Spleen (tissue), 11 donors: ENCODE results near the gene ZBTB7B. TPM values are rescaled to one million over a fixed set of nuclear protein-coding genes. Genes with fewer than 3 reads are reported as not detected.
A peak's percentile ranks its signal among the peaks of the same experiment; 100 is the strongest.

ENCODE experiments used
- DNase-seq: peaks from one replicate; pipeline ENCODE4 v3.0.0-alpha.2; 2020
- H3K27ac ChIP-seq, 8 donors: fragments of 200-600 bp; sonication (generic) in 7 of 8; 1 replicate in 4 of 8; 2 replicates in 4 of 8; pipeline versions ENCODE4 v1.5.0 to v1.8.0; 2016 to 2021; ENCODE audit warnings: inconsistent platforms in 4 of 8, mild to moderate bottlenecking in 4 of 8, moderate library complexity in 1 of 8
- H3K27me3 ChIP-seq, 7 donors: fragments of 200-600 bp; sonication (generic) in 6 of 7; replicated peaks in 1 of 7; 1 replicate in 4 of 7; 2 replicates in 3 of 7; pipeline versions ENCODE4 v1.5.0 to v1.8.0; 2016 to 2021; ENCODE audit warnings: inconsistent platforms in 3 of 7, mild to moderate bottlenecking in 1 of 7
- H3K36me3 ChIP-seq, 6 donors: fragments of 200-600 bp; sonication (generic) in 5 of 6; 1 replicate in 4 of 6; 2 replicates in 2 of 6; pipeline versions ENCODE4 v1.5.0 to v1.8.0; 2016 to 2021; ENCODE audit warnings: inconsistent platforms in 2 of 6
- H3K4me1 ChIP-seq, 6 donors: fragments of 200-600 bp; sonication (generic) in 5 of 6; 1 replicate in 3 of 6; 2 replicates in 3 of 6; pipeline versions ENCODE4 v1.5.0 to v1.8.0; 2016 to 2021; ENCODE audit warnings: inconsistent platforms in 3 of 6
- H3K4me3 ChIP-seq, 8 donors: fragments of 200-600 bp; sonication (generic) in 7 of 8; 1 replicate in 4 of 8; 2 replicates in 4 of 8; pipeline versions ENCODE4 v1.5.0 to v1.8.0; 2016 to 2021; ENCODE audit warnings: inconsistent platforms in 4 of 8, mild to moderate bottlenecking in 4 of 8, moderate library complexity in 2 of 8
- H3K9me3 ChIP-seq, 8 donors: fragments of 200-600 bp; sonication (generic) in 7 of 8; 1 replicate in 4 of 8; 2 replicates in 4 of 8; pipeline versions ENCODE4 v1.5.0 to v1.8.0; 2016 to 2021; ENCODE audit warnings: inconsistent platforms in 4 of 8
- POLR2A ChIP-seq, 3 donors: fragments of 450-650 bp; IDR thresholded peaks; one replicate each; pipeline ENCODE4 v1.5.1; 2017; ENCODE audit warnings: antibody characterized with exemption in 3 of 3, mild to moderate bottlenecking in 1 of 3
- POLR2AphosphoS5 ChIP-seq, 3 donors: sonication (generic); formaldehyde crosslinking; IDR thresholded peaks; one replicate each; pipeline ENCODE4 v1.5.1; 2017; ENCODE audit warnings: antibody characterized with exemption in 3 of 3
- WGBS, 5 donors: extraction: QIAGEN DNeasy Blood & Tissue Kit in 3 of 5; methylation state at CpG; one replicate each; pipeline versions ENCODE4 v1.1.5 to v1.1.7; 2013 to 2018; 5-methylcytosine and 5-hydroxymethylcytosine counted together
- intact Hi-C: fragments of 100-400 bp; cut with DNase I; formaldehyde crosslinking; loops from one replicate; pipeline ENCODE4 v1.15.0; 2023; ENCODE audit warnings: low total_unique reads
- polyA plus RNA-seq, 3 donors: library from polyadenylated mRNA; stranded (reverse); fragments of 200-250 nt; gene quantifications; one replicate each; pipeline ENCODE4 v1.2.1, GENCODE V29; 2013
- total RNA-seq, 7 donors: library from RNA; depleted of rRNA in 3 of 7; stranded (reverse); fragments of >200 nt in 3 of 7; fragmentation: NEBNext Ultra II Directional in 4 of 7; extraction: Animal tissue kit (Norgen Biotek cat#: 25700) in 4 of 7; gene quantifications; one replicate each; pipeline versions ENCODE4 v1.1.0 to v1.2.1, GENCODE V29; 2016 to 2021
- TF ChIP-seq, protein P1 (sequence below), 11 experiments: fragments of 200-600 bp in 7 of 11; fragments of 450-650 bp in 4 of 11; sonication (generic) in 4 of 11; IDR thresholded peaks in 8 of 11; conservative IDR thresholded peaks in 3 of 11; 1 replicate in 7 of 11; 2 replicates in 4 of 11; pipeline versions ENCODE4 v1.4.0 to v1.8.0; 2016 to 2021; ENCODE audit warnings: antibody characterized with exemption in 11 of 11, inconsistent platforms in 4 of 11, mild to moderate bottlenecking in 1 of 11
- donor health status: healthy with polysubstance abuse.
- donor health status: DM: no; HTN: no; CAD: no; lungs with moderate emphysema.
- donor health status: DM: no; HTN: no; CAD: no.
- donor health status: Bipolar disorder and iron deficiency.
- donor health status: healthy.
- donor health status: DM: no; HTN: no; CAD: no.
- donor health status: DM: yes; HTN: yes; CAD: no.

The ZBTB7B gene
- total and polyA plus RNA-seq, 10 donors = 11.1 to 88.9 (median 57.5) TPM

- H3K4me1 ChIP-seq = peaks cover 39 to 77% (median 73%) of the 10 kb centered on the region in 6 donors
- H3K4me3 ChIP-seq = peak overlapping the region; percentile 24 to 72 (median 38)
- peak overlapping the region; percentile 78 to 99 (median 87) for H3K27ac ChIP-seq
- intact Hi-C loops = no loop called here
- no peak for TF ChIP-seq POLR2A (IDR thresholded peaks at IDR 0.05)
- peak; percentile 89 to 95 (median 90) for TF ChIP-seq POLR2AphosphoS5 (IDR thresholded peaks at IDR 0.05)
- TF ChIP-seq, protein P1, sequence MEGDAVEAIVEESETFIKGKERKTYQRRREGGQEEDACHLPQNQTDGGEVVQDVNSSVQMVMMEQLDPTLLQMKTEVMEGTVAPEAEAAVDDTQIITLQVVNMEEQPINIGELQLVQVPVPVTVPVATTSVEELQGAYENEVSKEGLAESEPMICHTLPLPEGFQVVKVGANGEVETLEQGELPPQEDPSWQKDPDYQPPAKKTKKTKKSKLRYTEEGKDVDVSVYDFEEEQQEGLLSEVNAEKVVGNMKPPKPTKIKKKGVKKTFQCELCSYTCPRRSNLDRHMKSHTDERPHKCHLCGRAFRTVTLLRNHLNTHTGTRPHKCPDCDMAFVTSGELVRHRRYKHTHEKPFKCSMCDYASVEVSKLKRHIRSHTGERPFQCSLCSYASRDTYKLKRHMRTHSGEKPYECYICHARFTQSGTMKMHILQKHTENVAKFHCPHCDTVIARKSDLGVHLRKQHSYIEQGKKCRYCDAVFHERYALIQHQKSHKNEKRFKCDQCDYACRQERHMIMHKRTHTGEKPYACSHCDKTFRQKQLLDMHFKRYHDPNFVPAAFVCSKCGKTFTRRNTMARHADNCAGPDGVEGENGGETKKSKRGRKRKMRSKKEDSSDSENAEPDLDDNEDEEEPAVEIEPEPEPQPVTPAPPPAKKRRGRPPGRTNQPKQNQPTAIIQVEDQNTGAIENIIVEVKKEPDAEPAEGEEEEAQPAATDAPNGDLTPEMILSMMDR (IDR thresholded peaks at IDR 0.05 in 8 of 11, conservative IDR thresholded peaks at IDR 0.05 in 3 of 11) = peak; percentile 97 to 100 (median 99)
- no peaks in the 10 kb centered on the region for H3K27me3 ChIP-seq
- H3K36me3 ChIP-seq = peaks cover 0 to 34% (median 19%) of the 10 kb centered on the region in 6 donors
- H3K9me3 ChIP-seq = no peaks in the 10 kb centered on the region
- peak; percentile 97 for DNase-seq
- WGBS, 5 donors = 2 to 10% (median 4%) methylated on average over 13 to 49 of the region's 49 CpGs
Measured at GRCh38 chr1:155017041-155017945, 14.7 kb downstream of the ZBTB7B start.

GRCh38 chr1:155017946-155018316, 15.3 kb downstream of the ZBTB7B start:
- 33 to 46% (median 34%) methylated on average over 6 of the region's 6 CpGs for WGBS, 5 donors
- Histone ChIP-seq H3K4me3 (peak overlapping the region; percentile 24 to 72 (median 38)), H3K4me1 (peaks cover 32 to 76% (median 66%) of the 10 kb centered on the region in 6 donors), H3K9me3 (no peaks in the 10 kb centered on the region), H3K27ac (peak overlapping the region; percentile 78 to 99 (median 87)), H3K36me3 (peaks cover 0 to 34% (median 19%) of the 10 kb centered on the region in 6 donors), H3K27me3 (no peaks in the 10 kb centered on the region)
- TF ChIP-seq POLR2AphosphoS5 (IDR thresholded peaks at IDR 0.05) (no peak), POLR2A (IDR thresholded peaks at IDR 0.05) (no peak)
- TF ChIP-seq, protein P1 (IDR thresholded peaks at IDR 0.05 in 8 of 11, conservative IDR thresholded peaks at IDR 0.05 in 3 of 11) = no peak
- peak; percentile 82 for DNase-seq
- intact Hi-C loops = no loop called here

GRCh38 chr1:155018617-155019348, 16.2 kb downstream of the ZBTB7B start:
- TF ChIP-seq, protein P1 (IDR thresholded peaks at IDR 0.05 in 8 of 11, conservative IDR thresholded peaks at IDR 0.05 in 3 of 11) = no peak
- TF ChIP-seq POLR2AphosphoS5 (IDR thresholded peaks at IDR 0.05) = no peak
- TF ChIP-seq POLR2A (IDR thresholded peaks at IDR 0.05) = no peak
- DNase-seq = no peak
- no peaks in the 10 kb centered on the region for H3K9me3 ChIP-seq
- H3K27ac ChIP-seq = peak overlapping the region in 3 of 8 donors; percentile 88 to 99 (median 95)
- peaks cover 25 to 69% (median 58%) of the 10 kb centered on the region in 6 donors for H3K4me1 ChIP-seq
- intact Hi-C loops = no loop called here
- no peaks in the 10 kb centered on the region for H3K27me3 ChIP-seq
- H3K36me3 ChIP-seq = peaks cover 0 to 32% (median 19%) of the 10 kb centered on the region in 6 donors
- no peak overlapping the region for H3K4me3 ChIP-seq
- WGBS, 5 donors = 78 to 86% (median 84%) methylated on average over 8 of the region's 8 CpGs
